ENCODE data around the gene HIVEP3. TPM values are rescaled to one million over a fixed set of nuclear protein-coding genes. Genes with fewer than 3 reads are reported as not detected.

Gene HIVEP3
- total RNA-seq, 4 donors from 2014 or later, result 5.3 to 17.3 (median 9.1) TPM

DNA sequence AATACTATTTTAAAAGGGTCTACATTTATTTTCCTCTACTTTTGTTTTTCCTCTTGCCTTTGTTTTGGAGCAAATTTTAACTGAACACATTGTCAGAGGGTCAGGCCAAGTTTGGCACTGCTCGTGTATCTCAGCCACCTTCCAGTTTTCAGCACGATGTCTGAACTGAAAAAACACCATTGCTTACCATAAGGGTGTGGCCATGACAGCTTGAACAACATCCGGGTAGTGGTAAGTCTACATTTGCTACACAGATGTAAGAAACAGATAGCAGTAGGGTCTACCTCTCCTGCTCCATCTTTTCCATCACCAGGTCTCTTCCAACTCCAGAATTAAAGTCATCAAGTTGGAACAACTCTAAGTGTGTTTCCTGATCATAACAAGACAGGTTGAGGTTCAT is 4.2 kb downstream of the HIVEP3 start:
- no peak for DNase-seq (ENCODE audit: low spot score in 2 of 2)
- no peak overlapping the region for H3K4me3 ChIP-seq (ENCODE audit: low read depth, poor library complexity, severe bottlenecking)
- intact Hi-C loops (cut with DNase I; ENCODE audit: low total_unique reads), result no loop called here
- no peak for TF ChIP-seq POLR2A (IDR thresholded peaks at IDR 0.05)
- TF ChIP-seq, protein P1, sequence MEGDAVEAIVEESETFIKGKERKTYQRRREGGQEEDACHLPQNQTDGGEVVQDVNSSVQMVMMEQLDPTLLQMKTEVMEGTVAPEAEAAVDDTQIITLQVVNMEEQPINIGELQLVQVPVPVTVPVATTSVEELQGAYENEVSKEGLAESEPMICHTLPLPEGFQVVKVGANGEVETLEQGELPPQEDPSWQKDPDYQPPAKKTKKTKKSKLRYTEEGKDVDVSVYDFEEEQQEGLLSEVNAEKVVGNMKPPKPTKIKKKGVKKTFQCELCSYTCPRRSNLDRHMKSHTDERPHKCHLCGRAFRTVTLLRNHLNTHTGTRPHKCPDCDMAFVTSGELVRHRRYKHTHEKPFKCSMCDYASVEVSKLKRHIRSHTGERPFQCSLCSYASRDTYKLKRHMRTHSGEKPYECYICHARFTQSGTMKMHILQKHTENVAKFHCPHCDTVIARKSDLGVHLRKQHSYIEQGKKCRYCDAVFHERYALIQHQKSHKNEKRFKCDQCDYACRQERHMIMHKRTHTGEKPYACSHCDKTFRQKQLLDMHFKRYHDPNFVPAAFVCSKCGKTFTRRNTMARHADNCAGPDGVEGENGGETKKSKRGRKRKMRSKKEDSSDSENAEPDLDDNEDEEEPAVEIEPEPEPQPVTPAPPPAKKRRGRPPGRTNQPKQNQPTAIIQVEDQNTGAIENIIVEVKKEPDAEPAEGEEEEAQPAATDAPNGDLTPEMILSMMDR (IDR thresholded peaks at IDR 0.05), result no peak
- WGBS, 2 donors, result 41 to 53% methylated on average over 3 of the region's 3 CpGs

DNA sequence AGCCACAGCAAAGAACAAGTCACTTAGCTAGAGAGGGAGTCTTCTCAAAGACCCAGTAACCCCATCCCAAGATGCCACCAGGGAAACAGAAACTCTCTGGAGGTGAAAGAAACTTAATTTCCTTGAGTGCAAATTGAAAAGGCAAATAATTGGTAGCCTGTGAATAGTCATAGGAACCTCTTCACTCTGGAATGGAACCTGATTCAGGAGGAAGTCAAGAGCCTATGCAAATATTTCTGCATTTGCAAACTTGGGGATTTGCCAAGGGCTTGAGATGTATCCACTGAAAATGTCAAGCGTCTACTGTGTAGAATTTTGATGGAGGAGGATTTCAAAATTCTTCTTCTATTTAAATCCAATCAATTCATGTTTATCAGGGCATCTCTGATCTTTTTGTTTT is 5.7 kb downstream of the HIVEP3 start:
- no peak for DNase-seq (ENCODE audit: low spot score in 2 of 2)
- 77 to 89% methylated on average over 1 of the region's 1 CpG for WGBS, 2 donors
- TF ChIP-seq POLR2A (IDR thresholded peaks at IDR 0.05), result no peak
- TF ChIP-seq, protein P1 (IDR thresholded peaks at IDR 0.05), result no peak
- no peak overlapping the region for H3K4me3 ChIP-seq (ENCODE audit: low read depth, poor library complexity, severe bottlenecking)
- intact Hi-C loops (cut with DNase I; ENCODE audit: low total_unique reads), result no loop called here

DNA sequence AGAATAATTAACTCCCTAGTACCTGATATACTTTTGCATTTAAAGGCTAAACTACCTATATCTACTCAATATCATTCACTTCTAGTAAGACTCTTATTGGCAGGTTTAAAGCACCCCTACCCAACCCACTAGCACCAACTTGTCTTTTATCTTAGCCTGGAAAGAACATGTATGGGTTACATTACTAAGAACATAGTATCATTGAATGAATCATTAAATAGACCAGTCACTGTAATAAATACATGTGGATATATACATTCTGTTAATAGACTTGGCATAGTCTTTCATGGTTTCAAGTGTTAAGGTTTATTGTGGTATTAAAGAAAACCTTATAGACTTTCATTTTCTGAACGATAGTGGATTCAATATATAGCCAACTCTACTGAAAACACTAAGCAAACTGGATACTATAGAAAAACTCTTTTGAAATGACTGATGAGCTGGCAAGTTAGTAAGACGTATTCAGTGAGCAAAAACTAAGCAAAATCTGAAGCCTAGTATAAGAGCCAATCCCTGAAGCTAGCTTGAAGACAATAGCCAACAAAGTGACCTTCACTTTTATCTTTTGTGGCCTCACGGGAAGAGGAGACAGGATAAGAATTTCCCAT is 10.3 kb downstream of the HIVEP3 start:
- H3K4me3 ChIP-seq (ENCODE audit: low read depth, poor library complexity, severe bottlenecking), result no peak overlapping the region
- TF ChIP-seq, protein P1 (IDR thresholded peaks at IDR 0.05), result no peak
- TF ChIP-seq POLR2A (IDR thresholded peaks at IDR 0.05), result no peak
- no peak for DNase-seq (ENCODE audit: low spot score in 2 of 2)
- WGBS, 2 donors, result 81 to 82% methylated on average over 3 of the region's 3 CpGs
- intact Hi-C loops (cut with DNase I; ENCODE audit: low total_unique reads), result no loop called here

DNA sequence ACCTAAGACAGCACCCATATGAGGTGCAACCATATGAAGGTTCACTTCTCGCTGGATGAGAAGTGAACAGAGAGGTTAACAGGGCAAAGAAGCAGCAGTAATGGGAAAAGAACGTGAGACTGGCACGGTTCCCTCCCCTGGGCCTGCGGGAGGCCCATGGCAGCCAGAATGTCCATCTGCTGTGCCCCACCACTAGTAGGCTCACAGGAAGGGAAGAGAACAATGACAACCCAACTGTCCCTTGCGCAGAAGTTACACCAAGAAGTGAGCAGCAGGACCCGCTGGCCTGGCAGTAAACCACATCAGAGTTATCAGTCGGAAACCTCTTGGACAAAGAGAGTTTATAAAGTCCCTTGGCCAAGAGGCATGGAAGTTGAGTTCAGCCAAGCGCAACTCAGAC is 11.3 kb downstream of the HIVEP3 start:
- WGBS, 2 donors, result 91 to 97% methylated on average over 8 of the region's 8 CpGs
- H3K4me3 ChIP-seq (ENCODE audit: low read depth, poor library complexity, severe bottlenecking), result no peak overlapping the region
- intact Hi-C loops (cut with DNase I; ENCODE audit: low total_unique reads), result no loop called here
- no peak for TF ChIP-seq POLR2A (IDR thresholded peaks at IDR 0.05)
- TF ChIP-seq, protein P1 (IDR thresholded peaks at IDR 0.05), result no peak
- DNase-seq (ENCODE audit: low spot score in 2 of 2), result no peak

DNA sequence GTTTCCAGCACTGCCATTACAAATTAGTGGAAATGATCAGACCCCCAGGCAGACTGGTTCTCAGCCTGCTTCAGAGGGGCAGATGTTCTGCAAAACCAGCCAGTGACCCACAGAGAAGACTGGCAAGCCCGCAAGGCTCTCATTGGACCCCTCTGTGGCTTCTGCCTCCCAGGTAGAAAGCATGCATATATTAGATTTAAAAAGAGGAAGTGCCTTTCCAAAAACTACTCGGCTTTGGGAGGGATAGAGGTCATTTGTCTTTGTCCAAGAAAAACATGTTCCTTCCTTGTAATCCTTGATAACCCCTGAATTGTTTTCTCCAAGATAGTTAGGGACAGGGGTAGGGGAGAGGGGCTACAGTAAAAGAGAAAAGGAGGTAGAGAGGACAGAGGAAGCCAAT is 11.8 kb downstream of the HIVEP3 start:
- H3K4me3 ChIP-seq (ENCODE audit: low read depth, poor library complexity, severe bottlenecking), result no peak overlapping the region
- WGBS, 2 donors, result 64 to 71% methylated on average over 2 of the region's 2 CpGs
- intact Hi-C loops (cut with DNase I; ENCODE audit: low total_unique reads), result no loop called here
- TF ChIP-seq, protein P1 (IDR thresholded peaks at IDR 0.05), result no peak
- TF ChIP-seq POLR2A (IDR thresholded peaks at IDR 0.05), result no peak
- no peak for DNase-seq (ENCODE audit: low spot score in 2 of 2)

DNA sequence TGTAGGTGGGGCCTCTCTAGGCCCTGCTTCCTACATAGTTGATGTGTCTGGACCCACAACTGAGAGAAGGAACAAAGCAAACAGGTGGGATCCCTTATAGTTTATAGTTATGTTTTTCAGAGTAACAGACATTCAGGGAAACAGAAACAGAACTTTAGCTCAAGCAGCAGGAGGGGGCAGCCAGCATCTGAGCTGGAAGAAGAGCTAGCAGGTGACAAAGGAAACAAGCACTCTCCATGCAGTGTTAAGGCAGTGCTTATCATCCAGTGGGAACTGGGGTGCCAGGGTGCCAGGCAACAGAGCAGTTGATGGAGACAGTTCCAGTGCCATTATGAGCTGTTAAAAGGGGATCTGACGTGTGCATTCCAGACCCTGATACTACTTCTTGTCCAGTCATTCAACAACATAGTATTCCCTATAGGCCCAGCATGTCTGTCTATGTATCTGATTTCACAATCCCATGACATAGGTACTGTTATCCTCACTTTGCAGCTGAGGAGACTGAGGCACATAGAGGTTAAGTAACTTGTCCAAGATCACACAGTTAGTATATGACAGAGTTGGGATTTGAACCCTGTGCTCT is 13.5 kb downstream of the HIVEP3 start:
- no peak for TF ChIP-seq POLR2A (IDR thresholded peaks at IDR 0.05)
- TF ChIP-seq, protein P1 (IDR thresholded peaks at IDR 0.05), result no peak
- intact Hi-C loops (cut with DNase I; ENCODE audit: low total_unique reads), result no loop called here
- H3K4me3 ChIP-seq (ENCODE audit: low read depth, poor library complexity, severe bottlenecking), result no peak overlapping the region
- DNase-seq (ENCODE audit: low spot score in 2 of 2), result no peak
- 92% methylated on average over 1 of the region's 1 CpG for WGBS, 2 donors

Data from lower leg skin (tissue), 4 donors.